Measurements from ENCODE around the gene FAM131C.

DNA sequence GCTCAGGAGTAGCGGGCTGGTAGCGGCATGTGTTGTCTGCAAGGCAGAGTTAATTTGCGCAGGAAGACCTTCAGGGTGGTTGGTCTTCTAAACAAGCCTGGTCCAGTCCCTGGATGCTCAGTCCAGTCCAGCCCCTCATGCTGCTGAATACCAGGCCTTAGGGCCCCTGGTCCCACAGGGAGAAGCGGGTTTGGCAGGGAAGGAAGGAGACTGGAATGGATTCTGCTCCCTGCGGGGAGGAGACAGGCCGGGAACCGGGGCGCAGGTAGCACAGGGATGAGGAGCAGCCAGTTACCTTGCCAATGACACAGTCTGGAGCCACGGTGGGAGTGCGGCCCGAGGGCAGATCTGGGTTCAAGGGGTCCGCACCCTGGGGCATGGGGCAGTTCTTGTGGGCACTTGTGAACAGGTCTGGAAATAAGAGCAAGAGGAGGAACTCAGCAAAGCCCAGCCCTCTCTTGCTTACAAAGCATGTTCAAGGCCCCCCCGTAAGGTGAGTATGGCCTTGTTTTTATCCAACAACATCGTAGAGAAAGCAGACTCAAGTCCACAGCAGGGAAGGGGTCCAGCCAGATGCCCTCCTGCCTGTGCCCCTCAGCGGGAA, 10.1 kb downstream of the FAM131C start:
- TF ChIP-seq, protein P1, sequence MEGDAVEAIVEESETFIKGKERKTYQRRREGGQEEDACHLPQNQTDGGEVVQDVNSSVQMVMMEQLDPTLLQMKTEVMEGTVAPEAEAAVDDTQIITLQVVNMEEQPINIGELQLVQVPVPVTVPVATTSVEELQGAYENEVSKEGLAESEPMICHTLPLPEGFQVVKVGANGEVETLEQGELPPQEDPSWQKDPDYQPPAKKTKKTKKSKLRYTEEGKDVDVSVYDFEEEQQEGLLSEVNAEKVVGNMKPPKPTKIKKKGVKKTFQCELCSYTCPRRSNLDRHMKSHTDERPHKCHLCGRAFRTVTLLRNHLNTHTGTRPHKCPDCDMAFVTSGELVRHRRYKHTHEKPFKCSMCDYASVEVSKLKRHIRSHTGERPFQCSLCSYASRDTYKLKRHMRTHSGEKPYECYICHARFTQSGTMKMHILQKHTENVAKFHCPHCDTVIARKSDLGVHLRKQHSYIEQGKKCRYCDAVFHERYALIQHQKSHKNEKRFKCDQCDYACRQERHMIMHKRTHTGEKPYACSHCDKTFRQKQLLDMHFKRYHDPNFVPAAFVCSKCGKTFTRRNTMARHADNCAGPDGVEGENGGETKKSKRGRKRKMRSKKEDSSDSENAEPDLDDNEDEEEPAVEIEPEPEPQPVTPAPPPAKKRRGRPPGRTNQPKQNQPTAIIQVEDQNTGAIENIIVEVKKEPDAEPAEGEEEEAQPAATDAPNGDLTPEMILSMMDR (tag by site-specific recombination; IDR thresholded peaks at IDR 0.05) = no peak
- no peak for TF ChIP-seq ZNF549 (tag by site-specific recombination; IDR thresholded peaks at IDR 0.05)
- no peak for TF ChIP-seq ZSCAN23 (tag by site-specific recombination; IDR thresholded peaks at IDR 0.05)
- TF ChIP-seq, protein P2, sequence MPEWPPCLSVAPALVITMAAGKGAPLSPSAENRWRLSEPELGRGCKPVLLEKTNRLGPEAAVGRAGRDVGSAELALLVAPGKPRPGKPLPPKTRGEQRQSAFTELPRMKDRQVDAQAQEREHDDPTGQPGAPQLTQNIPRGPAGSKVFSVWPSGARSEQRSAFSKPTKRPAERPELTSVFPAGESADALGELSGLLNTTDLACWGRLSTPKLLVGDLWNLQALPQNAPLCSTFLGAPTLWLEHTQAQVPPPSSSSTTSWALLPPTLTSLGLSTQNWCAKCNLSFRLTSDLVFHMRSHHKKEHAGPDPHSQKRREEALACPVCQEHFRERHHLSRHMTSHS (tag by site-specific recombination; IDR thresholded peaks at IDR 0.05) = no peak
- TF ChIP-seq, protein P3, sequence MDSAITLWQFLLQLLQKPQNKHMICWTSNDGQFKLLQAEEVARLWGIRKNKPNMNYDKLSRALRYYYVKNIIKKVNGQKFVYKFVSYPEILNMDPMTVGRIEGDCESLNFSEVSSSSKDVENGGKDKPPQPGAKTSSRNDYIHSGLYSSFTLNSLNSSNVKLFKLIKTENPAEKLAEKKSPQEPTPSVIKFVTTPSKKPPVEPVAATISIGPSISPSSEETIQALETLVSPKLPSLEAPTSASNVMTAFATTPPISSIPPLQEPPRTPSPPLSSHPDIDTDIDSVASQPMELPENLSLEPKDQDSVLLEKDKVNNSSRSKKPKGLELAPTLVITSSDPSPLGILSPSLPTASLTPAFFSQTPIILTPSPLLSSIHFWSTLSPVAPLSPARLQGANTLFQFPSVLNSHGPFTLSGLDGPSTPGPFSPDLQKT (IDR thresholded peaks at IDR 0.05; ENCODE audit: borderline replicate concordance, low read depth, low read length) = no peak
